K562 (cell line): ENCODE data around the gene USP20. TPM values are rescaled to one million over a fixed set of nuclear protein-coding genes. Genes with fewer than 3 reads are reported as not detected.

Source experiments
- ATAC-seq: fragments of 200-7000 bp; cut with Tn5 transposase; 3 replicates; pipeline ENCODE4 v1.9.1; 2020; ENCODE audit warnings: moderate library complexity
- BruUV-seq: library from RNA; stranded (reverse); fragments of 400-500 nt; replicated peaks from 2 replicates; lab custom pipeline; 2021; lab: Mats Ljungman, UMichigan
- CTCF ChIA-PET: fragments of 300-600 bp; formaldehyde crosslinking; extraction: SDS; loops from one replicate; lab custom pipeline; 2021; ENCODE audit warnings: low intra/inter-chr PET ratio; lab: Yijun Ruan, JAX
- POLR2A ChIA-PET: fragments of 300-600, 350-650 bp; sonication (Branson Sonifier 250); formaldehyde crosslinking; extraction: SDS; loops from one replicate; lab custom pipeline; 2021; ENCODE audit warnings: antibody characterized with exemption, inconsistent platforms; lab: Yijun Ruan, JAX
- DNase-seq, 4 experiments: peaks; one replicate each; pipeline versions ENCODE4 v3.0.0 to v3.0.0-alpha.2; 2011 to 2018; ENCODE audit warnings: low spot score in 3 of 4, mixed read lengths in 3 of 4; ENCODE audit errors: extremely low read depth in 1 of 4
- FAIRE-seq: peaks from 2 replicates; lab custom pipeline; 2011; peaks lifted over from hg19 to GRCh38; lab: Jason Lieb, UNC
- H2AFZ ChIP-seq: 2 replicates; pipeline ENCODE4 v1.6.0; 2011; ENCODE audit warnings: low read depth, low read length, control low read depth, inconsistent platforms
- H3K27ac ChIP-seq: fragments of 200-600 bp; 3 replicates; pipeline ENCODE4 v1.8.0; 2011; ENCODE audit warnings: low read depth, mild to moderate bottlenecking, control low read depth, inconsistent platforms, low read length, moderate library complexity, mixed read lengths; ENCODE audit errors: extremely low read depth
- H3K27me3 ChIP-seq, 2 experiments: fragments of 300-600 bp in 1 of 2; 2 replicates in 1 of 2; 3 replicates in 1 of 2; pipeline versions ENCODE4 v1.6.0 to v1.8.0; 2011; ENCODE audit warnings: inconsistent platforms in 2 of 2, low read length in 2 of 2, mild to moderate bottlenecking in 1 of 2, mixed read lengths in 1 of 2, moderate library complexity in 1 of 2; ENCODE audit not compliant: control insufficient read depth in 2 of 2, insufficient read depth in 2 of 2
- H3K36me3 ChIP-seq: fragments of 300-600 bp; 3 replicates; pipeline ENCODE4 v1.8.0; 2011; ENCODE audit warnings: mild to moderate bottlenecking, low read length, inconsistent platforms; ENCODE audit not compliant: control insufficient read depth, insufficient read depth
- H3K4me1 ChIP-seq, 2 experiments: fragments of 200-600 bp in 1 of 2; replicated peaks in 1 of 2; 2 replicates in 1 of 2; 3 replicates in 1 of 2; pipeline versions ENCODE4 v1.5.1 to v1.8.0; 2011; ENCODE audit warnings: inconsistent platforms in 2 of 2, low read length in 2 of 2, mild to moderate bottlenecking in 1 of 2, mixed read lengths in 1 of 2, moderate library complexity in 1 of 2; ENCODE audit not compliant: control insufficient read depth in 2 of 2, insufficient read depth in 2 of 2
- H3K4me2 ChIP-seq: 2 replicates; pipeline ENCODE4 v1.6.1; 2011; ENCODE audit warnings: low read length, control low read depth, inconsistent platforms, mixed read lengths; ENCODE audit not compliant: insufficient read depth
- H3K4me3 ChIP-seq: fragments of 200-600 bp; sonication (generic), shearing (Covaris generic); 2 replicates; pipeline ENCODE4 v1.5.1; 2016; ENCODE audit warnings: control low read depth, inconsistent platforms
- H3K79me2 ChIP-seq: fragments of 200-600 bp; 3 replicates; pipeline ENCODE4 v1.8.0; 2011; ENCODE audit warnings: low read length, inconsistent platforms; ENCODE audit not compliant: control insufficient read depth, insufficient read depth
- H3K9ac ChIP-seq, 2 experiments: 2 replicates each; pipeline versions ENCODE4 v1.6.0 to v1.6.1; 2011; ENCODE audit warnings: low read depth in 2 of 2, low read length in 2 of 2, control low read depth in 1 of 2, inconsistent platforms in 1 of 2, mild to moderate bottlenecking in 1 of 2, mixed read lengths in 1 of 2; ENCODE audit not compliant: insufficient read depth in 1 of 2
- H3K9me1 ChIP-seq: one replicate; pipeline ENCODE4 v1.6.0; 2011; ENCODE audit warnings: inconsistent platforms, mild to moderate bottlenecking, low read length, moderate library complexity; ENCODE audit not compliant: control insufficient read depth, insufficient read depth
- H3K9me3 ChIP-seq: replicated peaks from 2 replicates; pipeline ENCODE4 v1.5.1; 2011; ENCODE audit warnings: low read depth, low read length, inconsistent platforms; ENCODE audit not compliant: control insufficient read depth, insufficient read depth
- H4K20me1 ChIP-seq: replicated peaks from 2 replicates; pipeline ENCODE4 v1.6.1; 2011; ENCODE audit warnings: low read length, inconsistent platforms, mixed read lengths; ENCODE audit not compliant: control insufficient read depth, insufficient read depth
- CBX2 ChIP-seq: fragments of 200-600 bp; sonication (generic); IDR thresholded peaks from one replicate; pipeline ENCODE4 v1.6.1; 2012; ENCODE audit warnings: mild to moderate bottlenecking, low read length, inconsistent platforms; ENCODE audit not compliant: insufficient read depth, poor library complexity, severe bottlenecking
- CREB1 ChIP-seq, 2 experiments: sonication (generic) in 1 of 2; formaldehyde crosslinking in 1 of 2; IDR thresholded peaks; 2 replicates each; pipeline versions ENCODE4 v1.6.1 to v1.8.0; 2012 to 2022; ENCODE audit warnings: inconsistent platforms in 1 of 2, mild to moderate bottlenecking in 1 of 2, missing genetic modification reagents in 1 of 2, moderate library complexity in 1 of 2
- NR2C2 ChIP-seq, 2 experiments: fragments of 200-800 bp in 1 of 2; sonication (Bioruptor generic) in 1 of 2; sonication (generic) in 1 of 2; formaldehyde crosslinking in 1 of 2; IDR thresholded peaks; 2 replicates each; pipeline versions ENCODE4 v1.6.1 to v1.8.0; 2016 to 2022; ENCODE audit warnings: mild to moderate bottlenecking in 1 of 2, missing compliant biosample characterization in 1 of 2, missing genetic modification characterization in 1 of 2, missing genetic modification reagents in 1 of 2
- POLR3G ChIP-seq: IDR thresholded peaks from 2 replicates; pipeline ENCODE4 v1.6.1; 2011; ENCODE audit not compliant: insufficient read length, insufficient replicate concordance; ENCODE audit errors: extremely low read depth
- ZBTB17 ChIP-seq: fragments of 450-650 bp; formaldehyde crosslinking; IDR thresholded peaks from 2 replicates; pipeline ENCODE4 v1.4.0; 2020; ENCODE audit warnings: mild to moderate bottlenecking
- ZNF224 ChIP-seq: sonication (generic); formaldehyde crosslinking; IDR thresholded peaks from 2 replicates; pipeline ENCODE4 v1.8.0; 2022; ENCODE audit warnings: mild to moderate bottlenecking, missing genetic modification reagents
- WGBS: fragments of 100-300 bp; shearing (Covaris generic); methylation state at CpG from one replicate; pipeline ENCODE4 v1.1.6; 2016; ENCODE audit warnings: low coverage, mixed read lengths; ENCODE audit not compliant: insufficient coverage; ENCODE audit errors: missing lambda C conversion rate; 5-methylcytosine and 5-hydroxymethylcytosine counted together
- in situ Hi-C: fragments of 300-500 bp; cut with MboI; formaldehyde crosslinking; loops from 4 replicates; pipeline ENCODE4 v1.15.0; 2018; ENCODE audit warnings: inconsistent platforms, mixed read lengths
- intact Hi-C: fragments of 100-400 bp; cut with micrococcal nuclease; formaldehyde crosslinking; loops from 2 replicates; pipeline ENCODE4 v1.14.2; 2022
- polyA plus RNA-seq, 8 experiments: library from polyadenylated mRNA; depleted of rRNA in 4 of 8; stranded (reverse) in 5 of 8; unstranded in 3 of 8; fragments of >200 nt; fragmentation: Nextera tagmentation in 2 of 8; fragmentation: Illumina TruSeq in 1 of 8; extraction: Ambion mirVana in 2 of 8; extraction: Trizol in 1 of 8; gene quantifications; 2 replicates each; pipeline versions ENCODE4 v1.2.1 to v1.2.3, GENCODE V29; 2011 to 2014; ENCODE audit warnings: inconsistent platforms in 1 of 8, missing spikeins in 1 of 8
- total RNA-seq, 7 experiments: library from RNA; depleted of rRNA in 6 of 7; stranded (reverse); fragments of >200 nt in 6 of 7; fragmentation: Illumina TruSeq in 2 of 7; extraction: Trizol in 2 of 7; gene quantifications; 2 replicates each; pipeline versions ENCODE4 v1.2.1 to v1.2.3, GENCODE V29; 2011 to 2021; ENCODE audit warnings: low replicate concordance in 1 of 7
- TF ChIP-seq, protein P1 (sequence below): fragments of 450-650 bp; formaldehyde crosslinking; IDR thresholded peaks from 2 replicates; pipeline ENCODE4 v1.4.0; 2022; ENCODE audit warnings: missing genetic modification characterization
- TF ChIP-seq, protein P2 (sequence below), 2 experiments: fragments of 450-650 bp; IDR thresholded peaks; 2 replicates each; pipeline ENCODE4 v1.6.1; 2016
- TF ChIP-seq, protein P3 (sequence below): fragments of 200-800 bp; sonication (Bioruptor generic); IDR thresholded peaks from 2 replicates; pipeline ENCODE4 v1.6.1; 2017; ENCODE audit warnings: missing genetic modification characterization, missing compliant biosample characterization
- TF ChIP-seq, protein P4 (sequence below): fragments of 250-450 bp; sonication (Bioruptor Pico); IDR thresholded peaks from 2 replicates; pipeline ENCODE4 v1.4.0; 2020; ENCODE audit warnings: borderline replicate concordance

USP20 gene
- total and polyA plus RNA-seq, 9 of the 15 experiments (the other 6 are each of a cell fraction or from before 2014, with no cell fraction given), result 1.9 to 136 (median 49.1) TPM

DNA sequence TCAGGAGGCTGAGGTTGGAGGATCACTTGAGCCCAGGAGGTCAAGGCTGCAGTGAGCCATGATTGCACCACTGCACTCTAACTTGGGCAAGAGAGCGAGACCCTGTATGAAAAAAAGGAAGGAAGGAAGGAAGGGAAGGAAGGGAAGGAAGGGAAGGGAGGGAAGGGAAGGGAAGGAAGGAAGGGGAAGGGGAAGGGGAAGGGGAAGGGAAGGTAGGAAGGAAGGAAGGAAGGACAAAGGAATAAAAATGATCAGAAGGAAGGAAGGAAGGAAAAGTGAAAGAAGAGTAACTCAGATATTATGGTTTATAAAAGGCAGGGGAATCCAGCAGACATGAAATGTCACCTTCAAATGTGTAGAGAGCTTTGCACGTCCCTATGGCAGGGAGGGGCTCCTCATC is 64.4 kb downstream of the USP20 start:
- Histone ChIP-seq H3K27me3 (no peaks in the 10 kb centered on the region), H3K27ac (no peak overlapping the region), H3K9ac (no peak overlapping the region; a peak in 1 of 4 replicates), H3K9me1 (no peaks in the 10 kb centered on the region), H4K20me1 (no peaks in the 10 kb centered on the region), H3K9me3 (0 out of 2 replicates have a peak, but pooled peaks cover 1% of the 10 kb centered on the region), H3K36me3 (no peaks in the 10 kb centered on the region), H3K4me3 (no peak overlapping the region), H3K4me2 (no peak overlapping the region), H2AFZ (peak overlapping the region; percentile 9; the same call in 1 of the 2 replicates), H3K79me2 (no peaks in the 10 kb centered on the region), H3K4me1 (peaks cover 6 to 10% of the 10 kb centered on the region in 2 experiments; a peak in 4 of 5 replicates)
- 58% methylated on average over 2 of the region's 2 CpGs for WGBS
- ATAC-seq (no peak), FAIRE-seq (no peak), DNase-seq (no peak)
- intact Hi-C loops, result no loop called here
- in situ Hi-C loops, result no loop called here
- POLR2A ChIA-PET, result interaction anchor here (2.2 kb wide), 1 partner anchor 12 kb away, joined by 8 read pairs; no protein-coding TSS in a partner anchor
- CTCF ChIA-PET, result interaction anchor here (1.4 kb wide), 1 partner anchor 337 kb away, joined by 4 read pairs; no protein-coding TSS in a partner anchor
- BruUV-seq, result no TSS peak
- no peak for TF ChIP-seq CBX2
- TF ChIP-seq POLR3G, result no peak
- no peak for TF ChIP-seq NR2C2 (CRISPR knock-in tag; IDR thresholded peaks at IDR 0.05)
- TF ChIP-seq NR2C2 (tag; IDR thresholded peaks at IDR 0.05), result no peak
- no peak for TF ChIP-seq ZBTB17 (CRISPR knock-in tag)
- no peak for TF ChIP-seq CREB1 (IDR thresholded peaks at IDR 0.05)
- TF ChIP-seq CREB1 (CRISPR knock-in tag; IDR thresholded peaks at IDR 0.05), result no peak
- TF ChIP-seq, protein P1, sequence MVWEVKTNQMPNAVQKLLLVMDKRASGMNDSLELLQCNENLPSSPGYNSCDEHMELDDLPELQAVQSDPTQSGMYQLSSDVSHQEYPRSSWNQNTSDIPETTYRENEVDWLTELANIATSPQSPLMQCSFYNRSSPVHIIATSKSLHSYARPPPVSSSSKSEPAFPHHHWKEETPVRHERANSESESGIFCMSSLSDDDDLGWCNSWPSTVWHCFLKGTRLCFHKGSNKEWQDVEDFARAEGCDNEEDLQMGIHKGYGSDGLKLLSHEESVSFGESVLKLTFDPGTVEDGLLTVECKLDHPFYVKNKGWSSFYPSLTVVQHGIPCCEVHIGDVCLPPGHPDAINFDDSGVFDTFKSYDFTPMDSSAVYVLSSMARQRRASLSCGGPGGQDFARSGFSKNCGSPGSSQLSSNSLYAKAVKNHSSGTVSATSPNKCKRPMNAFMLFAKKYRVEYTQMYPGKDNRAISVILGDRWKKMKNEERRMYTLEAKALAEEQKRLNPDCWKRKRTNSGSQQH (CRISPR knock-in tag), result 0 out of 2 replicates have a peak, but pooled peaks have one; percentile 34
- TF ChIP-seq, protein P2, sequence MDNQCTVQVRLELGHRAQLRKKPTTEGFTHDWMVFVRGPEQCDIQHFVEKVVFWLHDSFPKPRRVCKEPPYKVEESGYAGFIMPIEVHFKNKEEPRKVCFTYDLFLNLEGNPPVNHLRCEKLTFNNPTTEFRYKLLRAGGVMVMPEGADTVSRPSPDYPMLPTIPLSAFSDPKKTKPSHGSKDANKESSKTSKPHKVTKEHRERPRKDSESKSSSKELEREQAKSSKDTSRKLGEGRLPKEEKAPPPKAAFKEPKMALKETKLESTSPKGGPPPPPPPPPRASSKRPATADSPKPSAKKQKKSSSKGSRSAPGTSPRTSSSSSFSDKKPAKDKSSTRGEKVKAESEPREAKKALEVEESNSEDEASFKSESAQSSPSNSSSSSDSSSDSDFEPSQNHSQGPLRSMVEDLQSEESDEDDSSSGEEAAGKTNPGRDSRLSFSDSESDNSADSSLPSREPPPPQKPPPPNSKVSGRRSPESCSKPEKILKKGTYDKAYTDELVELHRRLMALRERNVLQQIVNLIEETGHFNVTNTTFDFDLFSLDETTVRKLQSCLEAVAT (IDR thresholded peaks at IDR 0.05), result no peak
- TF ChIP-seq, protein P3, sequence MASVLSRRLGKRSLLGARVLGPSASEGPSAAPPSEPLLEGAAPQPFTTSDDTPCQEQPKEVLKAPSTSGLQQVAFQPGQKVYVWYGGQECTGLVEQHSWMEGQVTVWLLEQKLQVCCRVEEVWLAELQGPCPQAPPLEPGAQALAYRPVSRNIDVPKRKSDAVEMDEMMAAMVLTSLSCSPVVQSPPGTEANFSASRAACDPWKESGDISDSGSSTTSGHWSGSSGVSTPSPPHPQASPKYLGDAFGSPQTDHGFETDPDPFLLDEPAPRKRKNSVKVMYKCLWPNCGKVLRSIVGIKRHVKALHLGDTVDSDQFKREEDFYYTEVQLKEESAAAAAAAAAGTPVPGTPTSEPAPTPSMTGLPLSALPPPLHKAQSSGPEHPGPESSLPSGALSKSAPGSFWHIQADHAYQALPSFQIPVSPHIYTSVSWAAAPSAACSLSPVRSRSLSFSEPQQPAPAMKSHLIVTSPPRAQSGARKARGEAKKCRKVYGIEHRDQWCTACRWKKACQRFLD (CRISPR knock-in tag), result no peak
- no peak for TF ChIP-seq ZNF224 (CRISPR knock-in tag)
- TF ChIP-seq, protein P4, sequence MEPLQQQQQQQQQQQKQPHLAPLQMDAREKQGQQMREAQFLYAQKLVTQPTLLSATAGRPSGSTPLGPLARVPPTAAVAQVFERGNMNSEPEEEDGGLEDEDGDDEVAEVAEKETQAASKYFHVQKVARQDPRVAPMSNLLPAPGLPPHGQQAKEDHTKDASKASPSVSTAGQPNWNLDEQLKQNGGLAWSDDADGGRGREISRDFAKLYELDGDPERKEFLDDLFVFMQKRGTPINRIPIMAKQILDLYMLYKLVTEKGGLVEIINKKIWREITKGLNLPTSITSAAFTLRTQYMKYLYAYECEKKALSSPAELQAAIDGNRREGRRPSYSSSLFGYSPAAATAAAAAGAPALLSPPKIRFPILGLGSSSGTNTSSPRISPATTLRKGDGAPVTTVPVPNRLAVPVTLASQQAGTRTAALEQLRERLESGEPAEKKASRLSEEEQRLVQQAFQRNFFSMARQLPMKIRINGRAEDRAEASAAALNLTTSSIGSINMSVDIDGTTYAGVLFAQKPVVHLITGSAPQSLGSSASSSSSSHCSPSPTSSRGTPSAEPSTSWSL (CRISPR knock-in tag), result no peak
